ENCODE measurements around the gene SORT1. TPM values are rescaled to one million over a fixed set of nuclear protein-coding genes. Genes with fewer than 3 reads are reported as not detected.

The SORT1 gene
- total and polyA plus RNA-seq, 2 of the 13 experiments (the other 11 are each of a cell fraction or from before 2014, with no cell fraction given) = 32.4 to 93.0 TPM

GRCh38 chr1:109392788-109393616 is 4.7 kb downstream of the SORT1 start (continued):
- TF ChIP-seq FOSL2 (CRISPR knock-in tag; IDR thresholded peaks at IDR 0.05) (peak; percentile 68), ZNF441 (CRISPR knock-in tag; IDR thresholded peaks at IDR 0.05; ENCODE audit: borderline replicate concordance) (no peak; the same call in 1 of the 2 replicates), ZFP62 (CRISPR knock-in tag; IDR thresholded peaks at IDR 0.05) (no peak), ZFP1 (CRISPR knock-in tag; IDR thresholded peaks at IDR 0.05) (no peak), ZNF710 (CRISPR knock-in tag; IDR thresholded peaks at IDR 0.05; ENCODE audit: borderline replicate concordance) (peak; percentile 72; the same call in 1 of the 2 replicates), MLX (CRISPR knock-in tag; IDR thresholded peaks at IDR 0.05) (peak; percentile 56; the same call in 1 of the 2 replicates), PITX1 (CRISPR knock-in tag; IDR thresholded peaks at IDR 0.05) (peak; percentile 89), ZMYM2 (CRISPR knock-in tag; IDR thresholded peaks at IDR 0.05) (peak; percentile 75), MXI1 (IDR thresholded peaks at IDR 0.05; ENCODE audit: borderline replicate concordance, low read depth, low read length) (peak; percentile 97; the same call in 2 of the 3 replicates), SMC3 (IDR thresholded peaks at IDR 0.05; ENCODE audit: low read length) (peak; percentile 28; the same call in 1 of the 2 replicates), ZNF7 (CRISPR knock-in tag; IDR thresholded peaks at IDR 0.05) (no peak), GFI1 (CRISPR knock-in tag; IDR thresholded peaks at IDR 0.05; ENCODE audit: borderline replicate concordance) (peak; percentile 85; the same call in 1 of the 2 replicates), JUND (CRISPR knock-in tag; IDR thresholded peaks at IDR 0.05) (no peak), CC2D1A (CRISPR knock-in tag; IDR thresholded peaks at IDR 0.05) (no peak), ZNF800 (CRISPR knock-in tag; IDR thresholded peaks at IDR 0.05) (0 out of 2 replicates have a peak, but pooled peaks have one; percentile 25), ZNF253 (CRISPR knock-in tag; IDR thresholded peaks at IDR 0.05; ENCODE audit: borderline replicate concordance) (no peak), ZNF580 (CRISPR knock-in tag; IDR thresholded peaks at IDR 0.05; ENCODE audit: borderline replicate concordance, low read depth) (peak; percentile 93; the same call in 1 of the 2 replicates), SALL2 (CRISPR knock-in tag; IDR thresholded peaks at IDR 0.05) (0 out of 2 replicates have a peak, but pooled peaks have one; percentile 60), KAT7 (CRISPR knock-in tag; IDR thresholded peaks at IDR 0.05; ENCODE audit: borderline replicate concordance) (0 out of 2 replicates have a peak, but pooled peaks have one; percentile 79), NPAS2 (CRISPR knock-in tag; IDR thresholded peaks at IDR 0.05; ENCODE audit: borderline replicate concordance) (no peak), ZNF709 (CRISPR knock-in tag; IDR thresholded peaks at IDR 0.05) (peak; percentile 64; the same call in 1 of the 2 replicates), ZNF205 (CRISPR knock-in tag; IDR thresholded peaks at IDR 0.05) (peak; percentile 57; the same call in 1 of the 2 replicates), ZNF549 (CRISPR knock-in tag; IDR thresholded peaks at IDR 0.05) (no peak), MIER3 (CRISPR knock-in tag; IDR thresholded peaks at IDR 0.05; ENCODE audit: borderline replicate concordance) (peak; percentile 81; the same call in 1 of the 2 replicates), ATF7 (IDR thresholded peaks at IDR 0.05) (no peak), ATF7 (CRISPR knock-in tag; IDR thresholded peaks at IDR 0.05) (no peak)
